ENCODE data around the gene RNF115.
"Not testable (repeated sequence)": the region's sequence is repeated elsewhere in the genome, so short reads cannot be mapped to it uniquely, and the experiment has no call there.

RNF115 gene

DNA sequence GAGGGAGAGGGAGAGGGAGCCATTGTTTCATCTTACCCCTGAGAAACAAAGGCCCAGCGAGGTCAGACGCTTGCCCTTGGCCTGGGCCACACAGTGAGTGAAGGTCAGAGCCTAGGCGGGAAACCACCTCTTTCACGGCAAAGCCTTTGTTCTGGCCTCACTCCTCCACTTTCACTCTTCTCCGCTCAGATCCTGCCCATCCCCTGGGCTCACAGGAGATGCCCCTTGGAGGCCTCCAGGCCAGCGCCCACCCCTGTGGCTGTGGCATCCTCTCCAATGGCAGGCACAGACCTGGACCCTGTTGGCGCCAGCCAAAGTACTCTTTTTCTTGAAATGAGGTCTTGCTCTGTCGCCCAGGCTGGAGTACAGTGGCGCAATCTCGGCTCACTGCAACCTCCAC lies 55.9 kb downstream of the RNF115 start:
- CTCF ChIA-PET; H3K27me3 ChIP-seq (replicated peaks in 2 of 5; ENCODE audit: control insufficient read depth in 4 of 5, insufficient read depth in 5 of 5, low read length in 4 of 5); H3K4me1 ChIP-seq (ENCODE audit: control extremely low read depth in 1 of 4, control insufficient read depth in 4 of 4, insufficient read depth in 4 of 4, low read length in 3 of 4); DNase-seq; H3K27ac ChIP-seq (ENCODE audit: insufficient read depth in 1 of 2, low read depth in 1 of 2, low read length in 2 of 2, poor library complexity in 1 of 2, severe bottlenecking in 2 of 2); POLR2A ChIA-PET; H3K4me3 ChIP-seq (ENCODE audit: control insufficient read depth in 1 of 7, extremely low read depth in 1 of 7, insufficient read depth in 4 of 7, low read depth in 2 of 7, low read length in 6 of 7); H3K9me3 ChIP-seq (ENCODE audit: control extremely low read depth in 1 of 5, control insufficient read depth in 4 of 5, insufficient read depth in 2 of 5, low read depth in 1 of 5, low read length in 4 of 5): not testable (repeated sequence)
- H3K36me3 ChIP-seq (ENCODE audit: control insufficient read depth in 4 of 4, insufficient read depth in 4 of 4, low read length in 3 of 4), result peaks cover 4 to 41% (median 17%) of the 10 kb centered on the region in 4 experiments
- 100% methylated on average over 6 of the region's 10 CpGs for WGBS (ENCODE audit: insufficient coverage)

DNA sequence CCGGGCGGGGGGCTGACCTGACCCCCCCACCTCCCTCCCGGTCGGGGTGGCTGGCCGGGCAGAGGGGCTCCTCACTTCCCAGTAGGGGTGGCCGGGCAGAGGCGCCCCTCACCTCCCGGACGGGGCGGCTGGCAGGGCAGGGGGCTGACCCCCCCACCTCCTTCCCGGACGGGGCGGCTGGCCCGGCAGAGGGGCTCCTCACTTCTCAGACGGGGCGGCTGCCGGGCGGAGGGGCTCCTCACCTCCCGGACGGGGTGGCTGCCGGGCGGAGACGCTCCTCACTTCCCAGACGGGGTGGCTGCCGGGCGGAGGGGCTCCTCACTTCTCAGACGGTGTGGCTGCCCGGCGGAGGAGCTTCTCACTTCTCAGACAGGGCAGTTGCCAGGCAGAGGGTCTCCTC lies 57.0 kb downstream of the RNF115 start:
- H3K9me3 ChIP-seq (ENCODE audit: control extremely low read depth in 1 of 5, control insufficient read depth in 4 of 5, insufficient read depth in 2 of 5, low read depth in 1 of 5, low read length in 4 of 5); H3K4me1 ChIP-seq (ENCODE audit: control extremely low read depth in 1 of 4, control insufficient read depth in 4 of 4, insufficient read depth in 4 of 4, low read length in 3 of 4); H3K27me3 ChIP-seq (replicated peaks in 2 of 5; ENCODE audit: control insufficient read depth in 4 of 5, insufficient read depth in 5 of 5, low read length in 4 of 5); H3K4me3 ChIP-seq (ENCODE audit: control insufficient read depth in 1 of 7, extremely low read depth in 1 of 7, insufficient read depth in 4 of 7, low read depth in 2 of 7, low read length in 6 of 7); CTCF ChIA-PET; DNase-seq; H3K27ac ChIP-seq (ENCODE audit: insufficient read depth in 1 of 2, low read depth in 1 of 2, low read length in 2 of 2, poor library complexity in 1 of 2, severe bottlenecking in 2 of 2); POLR2A ChIA-PET: not testable (repeated sequence)
- 92% methylated on average over 19 of the region's 29 CpGs for WGBS (ENCODE audit: insufficient coverage)
- H3K36me3 ChIP-seq (ENCODE audit: control insufficient read depth in 4 of 4, insufficient read depth in 4 of 4, low read length in 3 of 4), result peaks cover 3 to 41% (median 19%) of the 10 kb centered on the region in 4 experiments

DNA sequence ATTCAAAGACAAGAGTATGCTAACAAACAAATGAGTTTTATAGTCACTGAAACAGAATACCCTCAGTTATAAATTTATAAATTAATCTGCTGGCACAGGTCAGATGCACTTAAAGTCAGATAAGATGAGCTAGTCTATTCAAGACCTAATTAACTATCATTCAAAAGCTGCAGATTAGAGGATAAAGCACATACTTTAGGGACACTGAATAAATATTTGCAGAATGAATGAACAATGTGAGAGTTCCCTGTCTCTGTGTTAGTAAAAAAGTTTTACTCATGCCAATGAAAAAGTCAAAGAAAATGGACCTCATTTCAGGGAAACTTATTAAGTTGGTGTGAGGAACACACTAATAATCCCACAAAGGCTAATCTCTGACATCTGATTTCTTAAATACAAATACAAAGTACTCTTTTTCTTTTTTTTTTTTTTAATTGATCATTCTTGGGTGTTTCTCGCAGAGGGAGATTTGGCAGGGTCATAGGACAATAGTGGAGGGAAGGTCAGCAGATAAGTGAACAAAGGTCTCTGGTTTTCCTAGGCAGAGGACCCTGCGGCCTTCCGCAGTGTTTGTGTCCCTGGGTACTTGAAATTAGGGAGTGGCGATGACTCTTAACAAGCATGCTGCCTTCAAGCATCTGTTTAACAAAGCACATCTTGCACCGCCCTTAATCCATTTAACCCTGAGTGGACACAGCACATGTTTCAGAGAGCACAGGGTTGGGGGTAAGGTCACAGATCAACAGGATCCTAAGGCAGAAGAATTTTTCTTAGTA lies 58.1 kb downstream of the RNF115 start:
- H3K27ac ChIP-seq (ENCODE audit: insufficient read depth in 1 of 2, low read depth in 1 of 2, low read length in 2 of 2, poor library complexity in 1 of 2, severe bottlenecking in 2 of 2); DNase-seq; H3K27me3 ChIP-seq (replicated peaks in 2 of 5; ENCODE audit: control insufficient read depth in 4 of 5, insufficient read depth in 5 of 5, low read length in 4 of 5); H3K4me3 ChIP-seq (ENCODE audit: control insufficient read depth in 1 of 7, extremely low read depth in 1 of 7, insufficient read depth in 4 of 7, low read depth in 2 of 7, low read length in 6 of 7); POLR2A ChIA-PET; CTCF ChIA-PET; H3K4me1 ChIP-seq (ENCODE audit: control extremely low read depth in 1 of 4, control insufficient read depth in 4 of 4, insufficient read depth in 4 of 4, low read length in 3 of 4): not testable (repeated sequence)
- Histone ChIP-seq H3K9me3 (ENCODE audit: control extremely low read depth in 1 of 5, control insufficient read depth in 4 of 5, insufficient read depth in 2 of 5, low read depth in 1 of 5, low read length in 4 of 5) (peaks cover 1 to 15% (median 8%) of the 10 kb centered on the region in 5 experiments), H3K36me3 (ENCODE audit: control insufficient read depth in 4 of 4, insufficient read depth in 4 of 4, low read length in 3 of 4) (peaks cover 5 to 39% (median 18%) of the 10 kb centered on the region in 4 experiments)
- WGBS (ENCODE audit: insufficient coverage), result no CpG with 5 or more reads among the region's 5 CpGs

DNA sequence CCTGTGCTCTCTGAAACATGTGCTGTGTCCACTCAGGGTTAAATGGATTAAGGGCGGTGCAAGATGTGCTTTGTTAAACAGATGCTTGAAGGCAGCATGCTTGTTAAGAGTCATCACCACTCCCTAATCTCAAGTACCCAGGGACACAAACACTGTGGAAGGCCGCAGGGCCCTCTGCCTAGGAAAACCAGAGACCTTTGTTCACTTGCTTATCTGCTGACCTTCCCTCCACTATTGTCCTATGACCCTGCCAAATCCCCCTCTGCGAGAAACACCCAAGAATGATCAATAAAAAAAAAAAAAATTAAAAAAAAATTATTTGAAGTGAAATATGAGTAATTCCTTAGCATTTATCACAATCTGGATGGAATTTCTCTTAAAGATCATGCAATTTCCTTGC lies 58.8 kb downstream of the RNF115 start:
- no CpG with 5 or more reads among the region's 3 CpGs for WGBS (ENCODE audit: insufficient coverage)
- DNase-seq; CTCF ChIA-PET; H3K27ac ChIP-seq (ENCODE audit: insufficient read depth in 1 of 2, low read depth in 1 of 2, low read length in 2 of 2, poor library complexity in 1 of 2, severe bottlenecking in 2 of 2); H3K4me3 ChIP-seq (ENCODE audit: control insufficient read depth in 1 of 7, extremely low read depth in 1 of 7, insufficient read depth in 4 of 7, low read depth in 2 of 7, low read length in 6 of 7); H3K27me3 ChIP-seq (replicated peaks in 2 of 5; ENCODE audit: control insufficient read depth in 4 of 5, insufficient read depth in 5 of 5, low read length in 4 of 5); H3K4me1 ChIP-seq (ENCODE audit: control extremely low read depth in 1 of 4, control insufficient read depth in 4 of 4, insufficient read depth in 4 of 4, low read length in 3 of 4); POLR2A ChIA-PET: not testable (repeated sequence)
- Histone ChIP-seq H3K36me3 (ENCODE audit: control insufficient read depth in 4 of 4, insufficient read depth in 4 of 4, low read length in 3 of 4) (peaks cover 5 to 35% (median 17%) of the 10 kb centered on the region in 4 experiments), H3K9me3 (ENCODE audit: control extremely low read depth in 1 of 5, control insufficient read depth in 4 of 5, insufficient read depth in 2 of 5, low read depth in 1 of 5, low read length in 4 of 5) (peaks cover 1 to 15% (median 8%) of the 10 kb centered on the region in 5 experiments)

DNA sequence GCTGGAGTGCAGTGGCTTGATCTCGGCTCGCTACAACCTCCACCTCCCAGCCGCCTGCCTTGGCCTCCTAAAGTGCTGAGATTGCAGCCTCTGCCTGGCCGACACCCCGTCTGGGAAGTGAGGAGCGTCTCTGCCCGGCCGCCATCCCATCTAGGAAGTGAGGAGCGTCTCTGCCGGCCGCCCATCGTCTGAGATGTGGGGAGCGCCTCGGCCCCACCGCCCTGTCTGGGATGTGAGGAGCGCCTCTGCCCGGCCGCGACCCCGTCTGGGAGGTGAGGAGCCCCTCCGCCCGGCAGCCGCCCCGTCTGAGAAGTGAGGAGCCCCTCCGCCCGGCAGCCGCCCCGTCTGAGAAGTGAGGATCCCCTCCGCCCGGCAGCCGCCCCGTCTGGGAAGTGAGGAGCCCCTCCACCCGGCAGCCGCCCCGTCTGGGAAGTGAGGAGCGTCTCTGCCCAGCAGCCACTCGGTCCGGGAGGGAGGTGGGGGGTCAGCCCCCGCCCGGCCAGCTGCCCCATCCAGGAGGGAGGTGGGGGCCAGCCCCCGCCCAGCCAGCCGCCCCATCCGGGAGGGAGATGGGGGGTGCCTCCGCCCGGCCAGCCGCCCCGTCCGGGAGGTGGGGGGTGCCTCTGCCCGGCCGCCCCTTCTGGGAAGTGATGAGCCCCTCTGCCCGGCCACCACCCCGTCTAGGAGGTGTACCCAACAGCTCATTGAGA lies 59.5 kb downstream of the RNF115 start:
- H3K4me3 ChIP-seq (ENCODE audit: control insufficient read depth in 1 of 7, extremely low read depth in 1 of 7, insufficient read depth in 4 of 7, low read depth in 2 of 7, low read length in 6 of 7); DNase-seq; H3K4me1 ChIP-seq (ENCODE audit: control extremely low read depth in 1 of 4, control insufficient read depth in 4 of 4, insufficient read depth in 4 of 4, low read length in 3 of 4); POLR2A ChIA-PET; H3K27me3 ChIP-seq (replicated peaks in 2 of 5; ENCODE audit: control insufficient read depth in 4 of 5, insufficient read depth in 5 of 5, low read length in 4 of 5); CTCF ChIA-PET; H3K27ac ChIP-seq (ENCODE audit: insufficient read depth in 1 of 2, low read depth in 1 of 2, low read length in 2 of 2, poor library complexity in 1 of 2, severe bottlenecking in 2 of 2): not testable (repeated sequence)
- Histone ChIP-seq H3K9me3 (ENCODE audit: control extremely low read depth in 1 of 5, control insufficient read depth in 4 of 5, insufficient read depth in 2 of 5, low read depth in 1 of 5, low read length in 4 of 5) (peaks cover 1 to 15% (median 8%) of the 10 kb centered on the region in 5 experiments), H3K36me3 (ENCODE audit: control insufficient read depth in 4 of 4, insufficient read depth in 4 of 4, low read length in 3 of 4) (peaks cover 5 to 36% (median 16%) of the 10 kb centered on the region in 4 experiments)
- WGBS (ENCODE audit: insufficient coverage), result 97% methylated on average over 38 of the region's 52 CpGs

DNA sequence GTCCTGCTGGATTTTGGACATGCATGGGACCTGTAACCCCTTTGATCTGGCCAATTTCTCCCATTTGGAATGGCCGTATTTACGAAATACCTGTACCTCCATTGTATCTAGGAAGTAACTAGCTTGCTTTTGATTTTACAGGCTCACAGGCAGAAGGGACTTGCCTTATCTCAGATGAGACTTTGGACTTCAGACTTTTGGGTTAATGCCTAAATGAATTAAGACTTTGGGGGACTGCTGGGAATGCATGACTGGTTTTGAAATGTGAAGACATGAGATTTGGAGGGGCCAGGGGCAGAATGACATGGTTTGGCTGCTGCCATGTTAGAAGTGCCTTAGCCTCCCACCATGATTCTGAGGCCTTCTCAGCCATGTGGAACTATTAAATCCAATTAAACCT lies 61.9 kb downstream of the RNF115 start:
- CTCF ChIA-PET, result interaction anchor here (1.5 kb wide), 1 partner anchor 11 kb away, joined by 3 read pairs; no protein-coding TSS in a partner anchor
- WGBS (ENCODE audit: insufficient coverage), result no CpG with 5 or more reads among the region's 2 CpGs
- H3K4me3 ChIP-seq (ENCODE audit: control insufficient read depth in 1 of 7, extremely low read depth in 1 of 7, insufficient read depth in 4 of 7, low read depth in 2 of 7, low read length in 6 of 7); H3K4me1 ChIP-seq (ENCODE audit: control extremely low read depth in 1 of 4, control insufficient read depth in 4 of 4, insufficient read depth in 4 of 4, low read length in 3 of 4); POLR2A ChIA-PET; DNase-seq; H3K27ac ChIP-seq (ENCODE audit: insufficient read depth in 1 of 2, low read depth in 1 of 2, low read length in 2 of 2, poor library complexity in 1 of 2, severe bottlenecking in 2 of 2); H3K27me3 ChIP-seq (replicated peaks in 2 of 5; ENCODE audit: control insufficient read depth in 4 of 5, insufficient read depth in 5 of 5, low read length in 4 of 5): not testable (repeated sequence)
- Histone ChIP-seq H3K36me3 (ENCODE audit: control insufficient read depth in 4 of 4, insufficient read depth in 4 of 4, low read length in 3 of 4) (peaks cover 3 to 43% (median 22%) of the 10 kb centered on the region in 4 experiments), H3K9me3 (ENCODE audit: control extremely low read depth in 1 of 5, control insufficient read depth in 4 of 5, insufficient read depth in 2 of 5, low read depth in 1 of 5, low read length in 4 of 5) (peaks cover 1 to 15% (median 8%) of the 10 kb centered on the region in 5 experiments)

DNA sequence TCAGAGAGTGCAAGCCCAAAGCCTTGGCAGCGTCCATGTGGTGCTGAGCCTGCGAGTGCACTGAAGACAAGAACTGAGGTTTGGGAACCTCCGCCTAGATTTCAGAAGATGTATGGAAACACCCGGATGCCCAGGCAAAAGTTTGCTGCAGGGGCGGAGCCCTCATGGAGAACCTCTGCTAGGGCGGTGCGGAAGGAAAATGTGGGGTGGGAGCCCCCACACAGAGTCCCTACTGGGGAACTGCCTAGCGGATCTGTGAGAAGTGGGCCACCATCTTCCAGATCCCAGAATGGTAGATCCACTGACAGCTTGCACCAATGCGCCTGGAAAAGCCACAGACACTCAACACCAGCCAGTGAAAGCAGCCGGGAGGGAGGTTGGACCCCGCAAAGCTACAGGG lies 62.4 kb downstream of the RNF115 start:
- WGBS (ENCODE audit: insufficient coverage), result 100% methylated on average over 9 of the region's 11 CpGs
- POLR2A ChIA-PET; H3K4me1 ChIP-seq (ENCODE audit: control extremely low read depth in 1 of 4, control insufficient read depth in 4 of 4, insufficient read depth in 4 of 4, low read length in 3 of 4); H3K4me3 ChIP-seq (ENCODE audit: control insufficient read depth in 1 of 7, extremely low read depth in 1 of 7, insufficient read depth in 4 of 7, low read depth in 2 of 7, low read length in 6 of 7); DNase-seq; H3K27me3 ChIP-seq (replicated peaks in 2 of 5; ENCODE audit: control insufficient read depth in 4 of 5, insufficient read depth in 5 of 5, low read length in 4 of 5); H3K27ac ChIP-seq (ENCODE audit: insufficient read depth in 1 of 2, low read depth in 1 of 2, low read length in 2 of 2, poor library complexity in 1 of 2, severe bottlenecking in 2 of 2); CTCF ChIA-PET: not testable (repeated sequence)
- Histone ChIP-seq H3K9me3 (ENCODE audit: control extremely low read depth in 1 of 5, control insufficient read depth in 4 of 5, insufficient read depth in 2 of 5, low read depth in 1 of 5, low read length in 4 of 5) (peaks cover 1 to 15% (median 8%) of the 10 kb centered on the region in 5 experiments), H3K36me3 (ENCODE audit: control insufficient read depth in 4 of 4, insufficient read depth in 4 of 4, low read length in 3 of 4) (peaks cover 3 to 45% (median 22%) of the 10 kb centered on the region in 4 experiments)

Measured in common myeloid progenitor, CD34-positive (primary cell).